Ramos (cell line): ENCODE measurements around the gene MDFI.

Source experiments
- in situ Hi-C: fragments of 300-500 bp; cut with MboI; formaldehyde crosslinking; loops from one replicate; pipeline ENCODE4 v1.14.3; 2022; ENCODE audit warnings: low sequenced_read_pairs; ENCODE audit not compliant: unreplicated experiment

MDFI gene

DNA sequence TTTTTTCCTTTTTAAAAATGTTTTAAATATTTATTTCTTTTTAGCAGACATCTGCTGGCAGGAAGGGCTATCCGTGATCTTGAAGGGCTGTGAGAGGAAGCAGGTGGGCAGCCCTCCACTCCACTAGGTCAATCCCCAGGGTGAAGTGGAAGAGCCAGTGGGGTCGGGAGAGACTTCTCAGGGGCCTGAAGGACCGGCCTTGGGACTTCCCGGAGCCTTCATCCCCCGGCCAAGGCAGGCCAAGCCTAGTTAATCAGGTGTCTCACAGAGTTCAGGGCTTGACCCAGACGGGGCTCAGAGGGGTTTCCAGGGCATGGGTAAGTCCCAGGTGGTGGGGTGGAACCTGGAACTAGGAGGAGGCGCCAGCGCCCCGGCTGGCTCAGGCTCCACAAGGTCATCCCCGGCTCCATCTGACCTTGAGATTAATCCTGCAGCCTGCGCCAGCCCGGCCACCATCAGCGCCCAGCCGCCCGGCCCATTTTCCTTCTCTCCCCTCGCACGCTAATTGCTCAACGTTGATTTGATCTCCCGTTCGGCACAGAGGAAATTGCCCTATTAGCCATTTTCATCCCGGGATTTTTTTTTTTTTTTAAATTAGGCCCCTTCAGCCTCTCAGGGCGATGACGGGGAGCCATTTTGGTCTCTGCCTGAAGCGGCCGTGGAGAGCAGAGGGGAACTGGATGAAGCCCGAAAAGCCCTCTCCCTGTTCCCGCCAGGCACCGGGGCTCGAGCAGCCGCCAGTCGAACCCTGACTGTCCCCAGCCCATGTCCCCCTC lies 44.4 kb downstream of the MDFI start:
- in situ Hi-C loops: no loop called here

GRCh38 chr6:41683273-41683522 lies 44.9 kb downstream of the MDFI start:
- in situ Hi-C loops: no loop called here

- in situ Hi-C loops: no loop called here
Measured at GRCh38 chr6:41683523-41684310, 45.4 kb downstream of the MDFI start.

DNA sequence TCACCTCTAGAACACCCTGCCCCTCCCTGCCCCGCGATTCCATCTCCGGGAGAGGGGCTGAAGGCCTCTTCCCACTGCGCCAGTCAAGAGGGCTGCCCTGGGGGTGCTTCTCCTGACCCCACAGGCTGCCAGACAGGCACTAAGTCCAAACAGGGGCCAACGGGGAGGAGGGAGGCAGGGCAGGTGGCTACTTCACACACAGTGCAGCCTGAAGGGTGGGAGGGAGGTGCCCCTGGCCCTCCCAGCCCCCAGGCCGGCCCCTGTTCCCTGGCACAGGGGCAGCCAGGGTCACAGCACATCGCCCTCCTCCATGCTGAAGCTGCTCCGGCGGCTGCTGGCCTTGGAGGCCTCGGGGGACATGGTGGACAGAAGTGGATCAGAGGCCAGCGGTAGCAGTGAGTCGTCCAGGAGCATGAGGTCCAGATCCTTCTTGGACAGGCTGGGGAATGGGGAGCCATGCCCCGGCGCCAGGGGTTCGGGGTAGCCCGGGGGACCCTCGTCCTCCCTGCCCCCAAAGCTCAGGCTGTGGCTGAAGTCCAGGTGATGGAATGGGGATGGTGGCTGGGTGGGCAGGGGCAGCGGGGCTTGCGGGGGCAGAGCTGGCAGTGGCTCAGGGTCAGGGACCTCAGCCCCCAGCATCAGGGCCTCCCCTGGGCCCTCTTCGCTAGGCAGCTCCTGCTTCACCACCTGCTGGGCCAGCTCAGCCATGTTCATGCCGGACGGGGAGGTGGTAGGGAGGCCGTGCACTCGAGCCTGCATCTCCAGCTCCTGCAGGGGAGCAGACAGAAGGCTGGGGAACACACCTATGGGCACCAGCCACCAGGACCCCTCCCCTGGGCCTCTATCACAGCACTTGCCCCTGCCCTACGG lies 46.3 kb downstream of the MDFI start:
- in situ Hi-C loops: no loop called here

GRCh38 chr6:41685641-41686380 lies 47.5 kb downstream of the MDFI start:
- in situ Hi-C loops: no loop called here

GRCh38 chr6:41687501-41688175 lies 49.4 kb downstream of the MDFI start:
- in situ Hi-C loops: no loop called here

DNA sequence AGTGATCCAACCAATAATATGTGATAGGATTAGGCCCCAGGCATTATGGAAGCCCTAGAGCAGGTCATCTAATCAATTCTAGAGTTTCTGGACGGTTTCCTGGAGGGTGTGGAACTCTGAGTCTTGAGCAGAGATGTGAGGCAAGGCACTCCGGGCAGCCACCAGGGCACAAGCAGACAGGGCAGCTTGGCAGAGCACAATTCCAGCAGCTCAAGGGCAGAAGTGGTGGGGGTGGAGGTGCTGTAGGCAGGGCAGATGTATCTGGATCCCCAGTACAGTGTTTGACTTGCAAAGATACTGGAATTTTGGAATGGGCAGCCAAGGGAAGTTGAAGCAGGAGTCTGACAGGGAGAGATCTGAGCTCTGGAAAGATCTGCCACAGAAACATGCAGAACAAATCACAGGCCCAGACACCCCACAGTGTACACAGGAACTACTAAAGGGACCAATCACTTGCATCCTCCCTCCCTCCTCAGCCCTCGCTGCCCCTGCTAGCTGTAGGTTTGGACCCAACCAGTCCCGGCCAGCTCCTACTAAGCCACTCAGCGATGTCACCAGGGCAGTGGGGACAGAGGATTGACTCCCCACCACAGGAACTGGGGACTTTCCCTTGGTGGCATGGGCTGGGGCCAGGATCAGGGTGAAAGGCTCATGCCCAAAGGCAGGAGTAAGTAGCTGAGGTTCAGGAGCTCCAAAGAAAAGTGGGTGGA lies 50.1 kb downstream of the MDFI start:
- in situ Hi-C loops: no loop called here

DNA sequence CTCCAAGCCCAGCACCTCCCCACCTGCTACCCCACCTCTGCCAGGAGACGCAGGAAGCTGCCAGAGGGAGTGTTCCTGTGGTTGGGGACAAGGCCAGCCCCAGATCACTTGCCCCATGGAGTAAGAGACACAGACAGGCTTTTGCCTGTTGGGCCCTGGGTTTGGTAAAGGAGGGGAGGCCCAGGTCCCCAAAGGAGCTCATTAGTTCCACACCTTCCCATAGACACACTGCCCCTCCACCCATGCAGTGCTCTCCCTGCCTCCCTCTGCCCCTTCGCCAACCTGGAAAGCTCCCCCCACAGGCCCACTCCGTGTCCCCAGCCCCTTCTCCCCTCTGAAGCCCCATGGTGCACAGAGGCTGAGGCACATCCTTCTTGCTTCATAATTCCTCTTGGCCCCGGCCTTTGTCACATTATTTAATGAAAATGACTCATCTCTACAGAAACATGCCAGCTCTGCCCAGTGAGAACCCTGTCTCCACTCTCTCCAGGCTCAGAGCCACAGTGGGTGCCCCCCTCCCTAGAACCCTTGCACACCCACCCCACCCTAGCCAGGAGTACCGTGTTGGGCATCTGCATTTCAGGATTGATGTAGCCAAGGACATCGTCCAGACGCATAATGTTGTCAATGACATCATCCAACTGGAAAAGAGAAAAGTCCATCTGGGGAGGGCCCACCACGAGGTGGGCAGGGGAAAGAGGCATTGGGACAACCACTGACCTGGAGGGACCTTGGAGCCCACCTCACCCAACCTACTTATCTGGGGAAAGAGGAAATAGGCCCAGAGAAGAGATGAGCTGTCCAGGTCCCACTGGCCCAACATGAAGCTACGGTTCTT lies 51.1 kb downstream of the MDFI start:
- in situ Hi-C loops: no loop called here

- in situ Hi-C loops: no loop called here
Measured at GRCh38 chr6:41690541-41691330, 52.5 kb downstream of the MDFI start.

- in situ Hi-C loops: no loop called here
Measured at GRCh38 chr6:41691426-41692079, 53.3 kb downstream of the MDFI start.

DNA sequence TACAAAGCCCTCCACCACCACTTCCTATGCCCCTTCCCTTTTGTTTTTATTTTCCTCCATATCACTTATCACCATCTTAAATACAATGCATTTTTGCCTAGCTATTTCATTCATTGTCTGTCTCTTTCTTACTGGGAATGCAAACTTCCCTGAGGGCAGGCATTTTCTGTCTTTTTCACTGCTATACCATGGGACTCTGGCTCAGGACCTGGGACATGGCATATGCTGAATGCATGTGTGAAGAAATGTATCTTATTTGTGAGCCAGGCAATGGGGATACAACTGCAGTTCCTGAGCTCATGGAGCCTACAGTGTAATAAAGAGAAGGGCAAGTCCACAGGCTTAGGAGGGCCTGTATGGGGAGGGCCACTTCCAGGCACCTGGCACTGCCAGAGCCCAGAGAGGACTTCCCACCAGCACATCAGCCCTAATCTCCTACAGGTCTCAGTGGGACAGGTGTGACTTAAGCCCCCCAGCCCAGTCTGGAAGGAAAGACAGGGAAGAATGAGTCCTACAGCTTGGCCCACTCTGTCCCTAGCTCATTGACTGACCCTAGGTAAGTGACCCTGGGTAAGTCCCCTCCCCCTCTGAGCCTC lies 53.9 kb downstream of the MDFI start:
- in situ Hi-C loops: no loop called here

DNA sequence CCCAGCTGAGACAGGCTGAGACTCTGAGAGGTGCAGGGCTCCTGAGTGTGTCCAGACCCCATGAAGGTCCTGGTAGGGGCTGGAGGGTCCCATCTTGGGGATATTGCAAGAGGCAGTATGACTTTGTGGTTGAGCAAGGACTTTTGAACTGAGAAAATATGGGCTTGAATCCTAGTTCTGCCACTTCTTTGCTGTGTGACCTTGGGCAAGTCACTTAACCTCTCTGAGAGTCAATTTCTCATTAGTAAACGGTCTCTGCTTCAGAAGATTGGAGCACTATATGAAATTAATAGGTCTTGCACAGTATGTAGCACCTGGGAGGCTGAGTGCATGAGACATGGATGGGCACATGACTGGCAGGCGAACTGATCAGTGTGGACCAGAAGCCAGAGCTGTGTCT lies 54.5 kb downstream of the MDFI start:
- in situ Hi-C loops: no loop called here

DNA sequence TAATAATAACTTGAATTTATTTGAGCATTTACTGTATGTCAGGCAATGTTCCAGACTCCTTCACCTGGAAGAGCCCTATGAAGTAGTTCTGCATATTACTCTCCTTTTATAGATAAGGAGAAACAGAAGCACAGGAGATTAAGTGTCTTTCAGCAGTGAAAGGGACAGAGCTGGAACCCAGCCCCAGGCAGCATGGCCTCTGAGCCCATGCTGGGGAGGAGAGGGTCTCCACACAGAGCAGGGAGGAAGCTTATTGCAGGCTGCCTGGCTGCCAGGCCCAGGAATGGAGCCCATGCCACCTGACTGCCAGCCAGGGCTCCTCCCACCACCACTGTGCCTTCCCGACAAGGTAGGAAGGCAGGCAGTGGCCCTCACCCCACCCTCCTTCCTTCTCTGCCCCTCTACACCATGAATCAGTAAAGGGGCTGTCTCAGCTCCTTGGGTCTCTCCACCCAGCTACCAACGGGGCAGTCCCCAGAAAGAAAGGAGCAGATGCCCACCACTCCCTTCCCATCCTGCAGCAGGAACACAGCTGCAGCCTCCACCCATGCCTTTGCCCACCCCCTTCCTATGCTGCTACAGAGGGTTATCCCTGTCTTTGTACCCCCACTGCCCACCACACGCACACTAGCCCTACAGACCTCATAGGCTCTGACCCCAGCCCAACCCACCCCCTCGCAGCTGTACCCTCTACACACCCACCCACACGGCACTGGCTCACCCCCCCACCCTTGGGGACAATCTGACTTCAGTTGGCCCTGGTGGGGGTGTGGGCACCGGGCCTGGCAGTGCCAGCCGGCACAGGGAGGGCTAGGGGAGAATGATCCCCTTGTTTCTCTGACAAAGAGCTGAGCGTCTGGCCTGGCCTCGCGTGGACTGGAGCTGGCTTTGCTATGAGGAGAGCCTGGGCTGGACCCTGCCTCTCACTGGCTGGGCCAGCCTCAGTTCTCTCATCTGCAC lies 55.3 kb downstream of the MDFI start:
- in situ Hi-C loops: no loop called here

GRCh38 chr6:41694815-41695526 lies 56.7 kb downstream of the MDFI start:
- in situ Hi-C loops: no loop called here

DNA sequence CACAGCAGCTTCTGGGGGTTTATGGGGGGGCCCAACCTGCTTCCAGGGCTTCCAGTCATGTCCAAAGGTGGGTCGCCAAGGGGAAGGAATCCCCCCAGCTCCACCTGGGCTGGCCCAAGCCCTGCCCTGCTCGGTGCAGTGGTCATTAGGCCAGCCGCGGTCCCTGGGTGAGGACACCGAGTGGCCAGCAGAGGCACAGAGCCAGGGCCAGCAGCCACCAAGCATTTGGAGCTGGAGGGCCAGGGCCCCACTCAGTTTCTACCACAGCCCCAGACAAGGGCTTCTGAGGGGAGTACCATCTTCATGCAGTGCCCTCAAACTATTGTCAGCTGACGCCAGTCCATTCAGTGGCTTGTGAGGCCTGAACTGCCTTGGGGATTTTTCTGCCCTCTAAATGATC lies 57.6 kb downstream of the MDFI start:
- in situ Hi-C loops: no loop called here
